Suprapubic skin (tissue), 4 donors: ENCODE data around the gene HSD17B8. TPM values are rescaled to one million over a fixed set of nuclear protein-coding genes. Genes with fewer than 3 reads are reported as not detected.
A peak's percentile ranks its signal among the peaks of the same experiment; 100 is the strongest.

Experiments
- DNase-seq, 2 donors: peaks; one replicate each; pipeline ENCODE4 v3.0.0-alpha.2; 2019; ENCODE audit warnings: low spot score in 2 of 2
- H3K27ac ChIP-seq: fragments of 200-600 bp; sonication (generic); one replicate; pipeline ENCODE4 v1.5.1; 2019
- H3K27me3 ChIP-seq: fragments of 200-600 bp; sonication (generic); one replicate; pipeline ENCODE4 v1.5.1; 2019
- H3K36me3 ChIP-seq: fragments of 200-600 bp; sonication (generic); one replicate; pipeline ENCODE4 v1.5.1; 2019
- H3K4me1 ChIP-seq: fragments of 200-600 bp; sonication (generic); one replicate; pipeline ENCODE4 v1.5.1; 2019
- H3K4me3 ChIP-seq: fragments of 200-600 bp; sonication (generic); one replicate; pipeline ENCODE4 v1.5.1; 2019; ENCODE audit warnings: mild to moderate bottlenecking
- H3K9me3 ChIP-seq: fragments of 200-600 bp; sonication (generic); one replicate; pipeline ENCODE4 v1.5.1; 2019
- EP300 ChIP-seq: sonication (generic); formaldehyde crosslinking; IDR thresholded peaks from one replicate; pipeline ENCODE4 v1.6.1; 2017; ENCODE audit warnings: antibody characterized with exemption
- POLR2A ChIP-seq, 2 donors: fragments of 450-650 bp; IDR thresholded peaks; one replicate each; pipeline ENCODE4 v1.6.1; 2017; ENCODE audit warnings: antibody characterized with exemption in 2 of 2, mild to moderate bottlenecking in 2 of 2, moderate library complexity in 2 of 2
- POLR2AphosphoS5 ChIP-seq, 3 donors: sonication (generic); formaldehyde crosslinking; IDR thresholded peaks; one replicate each; pipeline ENCODE4 v1.6.1; 2017; ENCODE audit warnings: antibody characterized with exemption in 3 of 3
- WGBS: methylation state at CpG from one replicate; pipeline ENCODE4 v1.1.5; 2018; 5-methylcytosine and 5-hydroxymethylcytosine counted together
- total RNA-seq, 4 donors: library from RNA; depleted of rRNA; stranded (reverse); fragments of >200 nt; gene quantifications; one replicate each; pipeline ENCODE4 v1.1.0, GENCODE V29; 2016
- TF ChIP-seq, protein P1 (sequence below), 2 donors: fragments of 200-600 bp in 1 of 2; fragments of 450-650 bp in 1 of 2; sonication (generic) in 1 of 2; IDR thresholded peaks; one replicate each; pipeline ENCODE4 v1.5.1; 2016 to 2019; ENCODE audit warnings: antibody characterized with exemption in 2 of 2, mild to moderate bottlenecking in 1 of 2, moderate library complexity in 1 of 2

The HSD17B8 gene
- total RNA-seq, 4 donors from 2014 or later: 26.2 to 66.0 (median 50.5) TPM

DNA sequence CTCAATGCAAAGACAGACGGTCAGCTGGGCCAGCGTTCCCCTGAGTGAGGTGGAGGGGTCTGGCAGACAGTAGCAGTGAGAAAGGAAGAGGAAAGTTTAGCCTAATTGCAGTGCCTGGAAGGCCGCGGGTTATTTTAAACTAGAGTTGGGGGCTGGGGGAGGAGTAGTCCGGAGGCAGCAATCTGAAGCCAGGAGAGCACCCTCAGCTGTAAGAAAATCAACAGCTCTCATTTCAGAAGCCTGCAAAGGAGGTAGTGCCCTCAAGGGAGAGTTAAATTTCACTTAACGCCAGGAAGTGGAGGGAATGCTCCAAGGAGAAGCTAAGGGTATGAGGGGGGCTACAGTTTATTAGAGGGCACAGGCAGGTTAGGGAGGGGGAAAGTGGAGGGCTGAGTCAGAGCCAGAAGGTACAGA, 30.8 kb downstream of the HSD17B8 start:
- WGBS: 28% methylated on average over 6 of the region's 6 CpGs
- H3K27me3 ChIP-seq: peaks cover 27% of the 10 kb centered on the region
- no peaks in the 10 kb centered on the region for H3K36me3 ChIP-seq
- no peaks in the 10 kb centered on the region for H3K4me1 ChIP-seq
- DNase-seq: peak in 1 of 2 donors; percentile 9
- no peak overlapping the region for H3K27ac ChIP-seq
- H3K9me3 ChIP-seq: no peaks in the 10 kb centered on the region
- TF ChIP-seq EP300 (no peak), POLR2A (IDR thresholded peaks at IDR 0.05) (no peak), POLR2AphosphoS5 (IDR thresholded peaks at IDR 0.05) (no peak)
- TF ChIP-seq, protein P1, sequence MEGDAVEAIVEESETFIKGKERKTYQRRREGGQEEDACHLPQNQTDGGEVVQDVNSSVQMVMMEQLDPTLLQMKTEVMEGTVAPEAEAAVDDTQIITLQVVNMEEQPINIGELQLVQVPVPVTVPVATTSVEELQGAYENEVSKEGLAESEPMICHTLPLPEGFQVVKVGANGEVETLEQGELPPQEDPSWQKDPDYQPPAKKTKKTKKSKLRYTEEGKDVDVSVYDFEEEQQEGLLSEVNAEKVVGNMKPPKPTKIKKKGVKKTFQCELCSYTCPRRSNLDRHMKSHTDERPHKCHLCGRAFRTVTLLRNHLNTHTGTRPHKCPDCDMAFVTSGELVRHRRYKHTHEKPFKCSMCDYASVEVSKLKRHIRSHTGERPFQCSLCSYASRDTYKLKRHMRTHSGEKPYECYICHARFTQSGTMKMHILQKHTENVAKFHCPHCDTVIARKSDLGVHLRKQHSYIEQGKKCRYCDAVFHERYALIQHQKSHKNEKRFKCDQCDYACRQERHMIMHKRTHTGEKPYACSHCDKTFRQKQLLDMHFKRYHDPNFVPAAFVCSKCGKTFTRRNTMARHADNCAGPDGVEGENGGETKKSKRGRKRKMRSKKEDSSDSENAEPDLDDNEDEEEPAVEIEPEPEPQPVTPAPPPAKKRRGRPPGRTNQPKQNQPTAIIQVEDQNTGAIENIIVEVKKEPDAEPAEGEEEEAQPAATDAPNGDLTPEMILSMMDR (IDR thresholded peaks at IDR 0.05): no peak
- H3K4me3 ChIP-seq: no peak overlapping the region

DNA sequence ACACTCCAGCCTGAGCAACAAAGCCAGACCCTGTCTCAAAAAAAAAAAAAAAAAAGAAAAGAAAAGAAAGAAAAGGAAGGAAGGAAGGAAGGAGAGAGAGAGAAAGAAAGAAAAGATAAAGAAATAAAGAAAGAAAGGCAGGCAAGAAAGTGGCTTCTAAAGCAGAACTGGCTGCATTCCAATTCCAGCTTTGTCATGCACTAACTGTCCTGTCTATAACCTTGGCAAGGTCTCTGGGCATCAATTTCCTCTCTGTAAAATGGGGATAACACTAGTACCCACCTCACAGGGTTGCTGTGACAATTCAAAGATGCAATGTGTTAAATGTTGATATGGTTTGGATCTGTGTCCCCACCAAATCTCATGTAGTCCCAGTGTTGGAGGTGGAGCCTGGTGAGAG, 31.9 kb downstream of the HSD17B8 start:
- TF ChIP-seq, protein P1 (IDR thresholded peaks at IDR 0.05): no peak
- TF ChIP-seq POLR2A (IDR thresholded peaks at IDR 0.05) (no peak), EP300 (no peak), POLR2AphosphoS5 (IDR thresholded peaks at IDR 0.05) (no peak)
- Histone ChIP-seq H3K27me3 (peaks cover 34% of the 10 kb centered on the region), H3K9me3 (no peaks in the 10 kb centered on the region), H3K27ac (no peak overlapping the region), H3K36me3 (no peaks in the 10 kb centered on the region), H3K4me3 (no peak overlapping the region), H3K4me1 (no peaks in the 10 kb centered on the region)
- peak in 1 of 2 donors; percentile 6 for DNase-seq

DNA sequence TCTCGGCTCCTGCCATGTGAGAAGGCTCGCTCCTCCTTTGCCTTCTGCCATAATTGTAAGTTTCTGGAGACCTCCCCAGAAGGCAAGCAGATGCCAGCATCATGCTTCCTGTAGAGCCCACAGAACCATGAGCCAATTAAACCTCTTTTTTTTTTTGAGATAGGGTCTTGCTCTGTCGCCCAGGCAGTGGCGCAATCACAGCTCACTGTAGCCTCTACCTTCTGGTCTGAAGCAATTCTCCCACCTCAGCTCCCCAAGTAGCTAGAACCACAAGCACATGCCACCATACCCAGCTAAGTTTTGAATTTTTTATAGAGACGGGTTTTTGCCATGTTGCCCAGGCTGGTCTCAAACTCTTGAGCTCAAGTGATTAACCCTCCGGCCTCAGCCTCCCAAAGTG, 32.4 kb downstream of the HSD17B8 start:
- Histone ChIP-seq H3K4me1 (no peaks in the 10 kb centered on the region), H3K9me3 (no peaks in the 10 kb centered on the region), H3K27me3 (peaks cover 34% of the 10 kb centered on the region), H3K4me3 (no peak overlapping the region), H3K27ac (no peak overlapping the region), H3K36me3 (no peaks in the 10 kb centered on the region)
- peak in 1 of 2 donors; percentile 6 for DNase-seq
- WGBS: 87% methylated on average over 6 of the region's 6 CpGs
- TF ChIP-seq POLR2A (IDR thresholded peaks at IDR 0.05) (no peak), POLR2AphosphoS5 (IDR thresholded peaks at IDR 0.05) (no peak), EP300 (no peak)
- TF ChIP-seq, protein P1 (IDR thresholded peaks at IDR 0.05): no peak

DNA sequence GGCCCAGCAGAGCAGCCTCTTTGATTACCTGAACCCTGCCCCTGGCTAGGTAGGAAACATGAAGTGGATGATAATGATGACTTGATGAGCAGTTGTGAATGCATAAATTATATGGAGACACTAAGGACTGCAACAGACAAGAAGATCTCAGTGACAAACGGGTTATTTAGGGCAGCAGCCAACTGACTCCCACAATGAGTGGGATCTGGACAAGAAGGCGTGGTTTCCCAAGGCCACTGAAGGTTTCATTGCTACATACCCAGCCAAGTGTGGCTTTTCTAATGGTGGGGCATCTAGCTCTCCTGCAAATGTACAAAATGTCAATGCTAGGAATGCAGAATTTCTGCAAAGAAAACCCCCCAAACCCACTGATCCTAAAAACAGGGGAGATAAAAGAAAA, 33.3 kb downstream of the HSD17B8 start:
- Histone ChIP-seq H3K9me3 (no peaks in the 10 kb centered on the region), H3K4me1 (no peaks in the 10 kb centered on the region), H3K27ac (no peak overlapping the region), H3K4me3 (no peak overlapping the region), H3K27me3 (peaks cover 34% of the 10 kb centered on the region), H3K36me3 (no peaks in the 10 kb centered on the region)
- no peak for DNase-seq
- TF ChIP-seq POLR2A (IDR thresholded peaks at IDR 0.05) (no peak), EP300 (no peak), POLR2AphosphoS5 (IDR thresholded peaks at IDR 0.05) (no peak)
- TF ChIP-seq, protein P1 (IDR thresholded peaks at IDR 0.05): no peak
- WGBS: 63% methylated on average over 2 of the region's 2 CpGs

DNA sequence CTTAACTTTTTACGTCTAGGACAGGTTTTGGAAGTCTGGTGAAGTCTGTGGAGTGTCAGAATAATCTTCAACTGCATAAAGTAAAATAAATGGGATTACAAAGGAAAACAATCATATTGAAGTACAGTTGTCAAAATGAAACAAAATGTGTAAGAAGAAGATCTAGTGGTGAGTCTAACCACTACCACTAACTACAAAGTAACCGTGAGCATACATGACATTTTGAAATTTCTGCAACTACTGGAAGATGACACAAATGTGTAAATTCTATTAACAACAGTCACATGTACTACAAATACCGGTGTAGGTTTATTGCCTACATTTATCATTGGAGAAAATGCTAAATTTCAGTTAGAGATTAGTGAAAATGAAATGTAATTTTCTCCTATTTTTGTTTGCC, 37.5 kb downstream of the HSD17B8 start:
- Histone ChIP-seq H3K36me3 (no peaks in the 10 kb centered on the region), H3K27me3 (peaks cover 16% of the 10 kb centered on the region), H3K9me3 (no peaks in the 10 kb centered on the region), H3K27ac (no peak overlapping the region), H3K4me3 (no peak overlapping the region), H3K4me1 (no peaks in the 10 kb centered on the region)
- no peak for TF ChIP-seq POLR2A (IDR thresholded peaks at IDR 0.05)
- TF ChIP-seq, protein P1 (IDR thresholded peaks at IDR 0.05): no peak
- no peak for TF ChIP-seq EP300
- no peak for TF ChIP-seq POLR2AphosphoS5 (IDR thresholded peaks at IDR 0.05)
- WGBS: 53% methylated on average over 3 of the region's 3 CpGs
- DNase-seq: no peak
